ENCODE measurements around the gene BACE1-AS.

DNA sequence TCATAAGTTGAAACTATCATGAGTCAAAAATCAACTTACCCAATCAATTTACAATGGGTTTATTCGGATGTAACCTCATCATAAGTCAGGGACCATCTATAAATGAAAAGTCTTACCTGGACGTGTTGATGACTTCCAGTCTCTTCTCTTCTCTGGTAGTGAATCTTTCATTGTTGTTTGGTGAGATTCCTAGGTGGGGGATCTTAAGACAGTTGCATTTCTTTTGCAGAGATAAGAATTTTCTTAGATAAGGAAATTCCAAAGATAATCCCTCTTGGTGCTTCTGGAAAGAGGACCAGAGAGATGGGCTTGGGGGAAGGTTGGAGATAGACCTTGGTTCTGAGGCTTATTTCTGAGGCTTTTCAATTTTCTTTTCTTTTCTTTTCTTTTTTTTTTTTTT, 21.3 kb upstream of the BACE1-AS start:
- TF ChIP-seq, protein P1, sequence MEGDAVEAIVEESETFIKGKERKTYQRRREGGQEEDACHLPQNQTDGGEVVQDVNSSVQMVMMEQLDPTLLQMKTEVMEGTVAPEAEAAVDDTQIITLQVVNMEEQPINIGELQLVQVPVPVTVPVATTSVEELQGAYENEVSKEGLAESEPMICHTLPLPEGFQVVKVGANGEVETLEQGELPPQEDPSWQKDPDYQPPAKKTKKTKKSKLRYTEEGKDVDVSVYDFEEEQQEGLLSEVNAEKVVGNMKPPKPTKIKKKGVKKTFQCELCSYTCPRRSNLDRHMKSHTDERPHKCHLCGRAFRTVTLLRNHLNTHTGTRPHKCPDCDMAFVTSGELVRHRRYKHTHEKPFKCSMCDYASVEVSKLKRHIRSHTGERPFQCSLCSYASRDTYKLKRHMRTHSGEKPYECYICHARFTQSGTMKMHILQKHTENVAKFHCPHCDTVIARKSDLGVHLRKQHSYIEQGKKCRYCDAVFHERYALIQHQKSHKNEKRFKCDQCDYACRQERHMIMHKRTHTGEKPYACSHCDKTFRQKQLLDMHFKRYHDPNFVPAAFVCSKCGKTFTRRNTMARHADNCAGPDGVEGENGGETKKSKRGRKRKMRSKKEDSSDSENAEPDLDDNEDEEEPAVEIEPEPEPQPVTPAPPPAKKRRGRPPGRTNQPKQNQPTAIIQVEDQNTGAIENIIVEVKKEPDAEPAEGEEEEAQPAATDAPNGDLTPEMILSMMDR (IDR thresholded peaks at IDR 0.05) = no peak
- no peak for TF ChIP-seq POLR2A (IDR thresholded peaks at IDR 0.05)
- TF ChIP-seq EP300 (IDR thresholded peaks at IDR 0.05) = no peak

Measured in tibial nerve (tissue), 4 donors.